SK-N-SH (cell line): ENCODE results near the gene TMEM132D. TPM values are rescaled to one million over a fixed set of nuclear protein-coding genes. Genes with fewer than 3 reads are reported as not detected.
"Not testable (repeated sequence)": the region's sequence is repeated elsewhere in the genome, so short reads cannot be mapped to it uniquely, and the experiment has no call there.

ENCODE experiments used
- CTCF ChIA-PET: fragments of 300-600, 350-600 bp; formaldehyde crosslinking; extraction: SDS; loops from one replicate; lab custom pipeline; 2021; lab: Yijun Ruan, JAX
- POLR2A ChIA-PET: fragments of 350-600 bp; sonication (Branson Sonifier 250); formaldehyde crosslinking; extraction: SDS; loops from one replicate; lab custom pipeline; 2020; ENCODE audit warnings: antibody characterized with exemption, inconsistent platforms; lab: Yijun Ruan, JAX
- DNase-seq: peaks from one replicate; pipeline ENCODE4 v3.0.0; 2012
- H2AFZ ChIP-seq: fragments of 200-600 bp; sonication (generic); 2 replicates; pipeline ENCODE4 v1.8.1; 2016; ENCODE audit warnings: antibody characterized with exemption, mild to moderate bottlenecking, low read depth
- H3F3A ChIP-seq: fragments of 200-600 bp; sonication (generic); replicated peaks from 2 replicates; pipeline ENCODE3; 2016; ENCODE audit warnings: antibody characterized with exemption, mild to moderate bottlenecking; ENCODE audit not compliant: insufficient read depth
- H3K27ac ChIP-seq, 2 experiments: fragments of 200-500 bp in 1 of 2; fragments of 200-600 bp in 1 of 2; sonication (Bioruptor generic) in 1 of 2; sonication (generic), shearing (Covaris generic) in 1 of 2; 2 replicates each; pipeline versions ENCODE4 v1.5.1 to v1.6.1; 2014 to 2016; ENCODE audit warnings: low read depth in 2 of 2, inconsistent platforms in 1 of 2, low read length in 1 of 2, mild to moderate bottlenecking in 1 of 2, mixed read lengths in 1 of 2
- H3K27me3 ChIP-seq: fragments of 200-600 bp; sonication (generic), shearing (Covaris generic); 2 replicates; pipeline ENCODE4 v1.6.1; 2016; ENCODE audit warnings: mixed run types; ENCODE audit not compliant: insufficient read depth
- H3K36me3 ChIP-seq, 2 experiments: fragments of 200-500 bp in 1 of 2; fragments of 200-600 bp in 1 of 2; sonication (Bioruptor generic) in 1 of 2; sonication (generic) in 1 of 2; replicated peaks in 1 of 2; 2 replicates each; pipeline versions ENCODE3 to v1.5.1; 2014 to 2016; ENCODE audit warnings: low read length in 1 of 2, mild to moderate bottlenecking in 1 of 2; ENCODE audit not compliant: insufficient read depth in 2 of 2, control insufficient read depth in 1 of 2
- H3K4me1 ChIP-seq, 2 experiments: fragments of 200-500 bp in 1 of 2; fragments of 200-600 bp in 1 of 2; sonication (Bioruptor generic) in 1 of 2; sonication (generic), shearing (Covaris generic) in 1 of 2; 2 replicates each; pipeline versions ENCODE4 v1.5.1 to v1.6.1; 2014 to 2016; ENCODE audit warnings: low read depth in 1 of 2, low read length in 1 of 2, mixed run types in 1 of 2; ENCODE audit not compliant: insufficient read depth in 2 of 2, control insufficient read depth in 1 of 2
- H3K4me2 ChIP-seq: fragments of 200-600 bp; sonication (generic), shearing (Covaris generic); 2 replicates; pipeline ENCODE4 v1.6.1; 2017; ENCODE audit warnings: mixed run types
- H3K4me3 ChIP-seq, 2 experiments: fragments of 200-500 bp in 1 of 2; fragments of 200-600 bp in 1 of 2; sonication (Bioruptor generic) in 1 of 2; sonication (generic), shearing (Covaris generic) in 1 of 2; 2 replicates each; pipeline versions ENCODE4 v1.5.1 to v1.8.1; 2014 to 2016; ENCODE audit warnings: low read depth in 2 of 2, inconsistent platforms in 1 of 2, low read length in 1 of 2, mild to moderate bottlenecking in 1 of 2, mixed read lengths in 1 of 2, moderate library complexity in 1 of 2
- H3K79me2 ChIP-seq: fragments of 200-600 bp; sonication (generic); 2 replicates; pipeline ENCODE4 v1.8.1; 2017; ENCODE audit warnings: mild to moderate bottlenecking; ENCODE audit not compliant: insufficient read depth
- H3K9ac ChIP-seq: fragments of 200-600 bp; sonication (generic); 2 replicates; pipeline ENCODE4 v1.6.1; 2017; ENCODE audit warnings: mixed run types
- H3K9me2 ChIP-seq: fragments of 200-600 bp; sonication (generic); 2 replicates; pipeline ENCODE4 v1.6.1; 2017; ENCODE audit warnings: mixed run types
- H3K9me3 ChIP-seq: fragments of 200-600 bp; sonication (generic); 2 replicates; pipeline ENCODE4 v1.6.1; 2017; ENCODE audit warnings: mixed run types, mild to moderate bottlenecking, moderate library complexity
- H4K20me1 ChIP-seq: fragments of 200-600 bp; sonication (generic); 2 replicates; pipeline ENCODE4 v1.6.1; 2017; ENCODE audit warnings: mild to moderate bottlenecking, mixed run types; ENCODE audit not compliant: insufficient read depth
- CHD2 ChIP-seq: fragments of 150-350 bp; IDR thresholded peaks from 2 replicates; pipeline ENCODE4 v1.6.1; 2018; ENCODE audit warnings: low read length; ENCODE audit not compliant: partially characterized antibody
- ELF1 ChIP-seq: IDR thresholded peaks from 2 replicates; pipeline ENCODE4 v1.4.0; 2012
- EP300 ChIP-seq, 2 experiments: IDR thresholded peaks; 2 replicates each; pipeline versions ENCODE4 v1.4.0 to v1.6.1; 2012; ENCODE audit warnings: borderline replicate concordance in 1 of 2, low read depth in 1 of 2, low read length in 1 of 2
- EZH2phosphoT487 ChIP-seq: fragments of 200-600 bp; sonication (generic); IDR thresholded peaks from 2 replicates; pipeline ENCODE4 v1.6.1; 2017; ENCODE audit warnings: low read depth, mixed run types, mild to moderate bottlenecking, antibody characterized with exemption, moderate library complexity, borderline replicate concordance
- FOXJ3 ChIP-seq: sonication (generic); formaldehyde crosslinking; IDR thresholded peaks from 2 replicates; pipeline ENCODE4 v1.5.1; 2020; ENCODE audit warnings: mild to moderate bottlenecking, missing genetic modification reagents
- GABPA ChIP-seq: IDR thresholded peaks from 2 replicates; pipeline ENCODE4 v1.4.0; 2012; ENCODE audit warnings: low read depth, mild to moderate bottlenecking
- MAX ChIP-seq: IDR thresholded peaks from 2 replicates; pipeline ENCODE4 v1.4.0; 2012; ENCODE audit warnings: low read depth
- RFX5 ChIP-seq: IDR thresholded peaks from 2 replicates; pipeline ENCODE4 v1.6.1; 2012; ENCODE audit warnings: mild to moderate bottlenecking, improper control_type of control experiment, low read length
- SIN3A ChIP-seq: IDR thresholded peaks from 2 replicates; pipeline ENCODE4 v1.6.1; 2012; ENCODE audit warnings: low read depth, mild to moderate bottlenecking, low read length, moderate library complexity, borderline replicate concordance
- SMC3 ChIP-seq: IDR thresholded peaks from 2 replicates; pipeline ENCODE4 v1.6.1; 2012; ENCODE audit warnings: low read depth, low read length, improper control_type of control experiment
- TAF1 ChIP-seq: IDR thresholded peaks from 2 replicates; pipeline ENCODE4 v1.6.1; 2012; ENCODE audit warnings: low read depth, mild to moderate bottlenecking, low read length, moderate library complexity, borderline replicate concordance
- TCF12 ChIP-seq: IDR thresholded peaks from 2 replicates; pipeline ENCODE4 v1.4.0; 2012
- TEAD4 ChIP-seq: IDR thresholded peaks from 2 replicates; pipeline ENCODE4 v1.4.0; 2012; ENCODE audit warnings: mild to moderate bottlenecking, borderline replicate concordance; ENCODE audit not compliant: insufficient read depth
- USF2 ChIP-seq: fragments of 150-350 bp; IDR thresholded peaks from 2 replicates; pipeline ENCODE4 v1.6.1; 2017; ENCODE audit warnings: antibody characterized with exemption, low read length, low read depth, borderline replicate concordance
- ZBTB33 ChIP-seq: IDR thresholded peaks from 2 replicates; pipeline ENCODE4 v1.4.0; 2012; ENCODE audit warnings: low read depth, borderline replicate concordance
- WGBS: methylation state at CpG from one replicate; pipeline ENCODE4 v1.1.6; 2017; ENCODE audit warnings: low lambda C conversion rate; 5-methylcytosine and 5-hydroxymethylcytosine counted together
- polyA plus RNA-seq, 3 experiments: library from polyadenylated mRNA; depleted of rRNA; stranded (reverse); fragments of >200 nt; gene quantifications; 2 replicates each; pipeline ENCODE4 v1.2.3, GENCODE V29; 2012

TMEM132D gene
- polyA plus RNA-seq, 1 of the 3 experiments (the other 2 are of a cell fraction), result not detected

GRCh38 chr12:129901254-129901653 lies 2.6 kb downstream of the TMEM132D start:
- WGBS, result 45% methylated on average over 2 of the region's 2 CpGs
- H3K9ac ChIP-seq, result no peak overlapping the region
- no peak overlapping the region for H3K4me3 ChIP-seq
- H4K20me1 ChIP-seq, result no peaks in the 10 kb centered on the region
- TF ChIP-seq TEAD4 (no peak), CHD2 (no peak), ELF1 (no peak), SIN3A (no peak), RFX5 (no peak), GABPA (no peak), EZH2phosphoT487 (no peak), USF2 (no peak), SMC3 (no peak), EP300 (IDR thresholded peaks at IDR 0.05; ENCODE audit: borderline replicate concordance in 1 of 2, low read depth in 1 of 2, low read length in 1 of 2) (no peak), FOXJ3 (no peak), ZBTB33 (no peak)
- no peaks in the 10 kb centered on the region for H3K9me2 ChIP-seq
- H3F3A ChIP-seq, result no peaks in the 10 kb centered on the region
- POLR2A ChIA-PET, result no interaction called here
- H2AFZ ChIP-seq, result no peak overlapping the region
- H3K27me3 ChIP-seq, result no peaks in the 10 kb centered on the region
- no peak for DNase-seq
- H3K4me1 ChIP-seq, result no peaks in the 10 kb centered on the region
- no peak overlapping the region for H3K4me2 ChIP-seq
- no peaks in the 10 kb centered on the region for H3K9me3 ChIP-seq
- no peaks in the 10 kb centered on the region for H3K36me3 ChIP-seq
- H3K27ac ChIP-seq, result no peak overlapping the region
- no peaks in the 10 kb centered on the region for H3K79me2 ChIP-seq
- CTCF ChIA-PET, result interaction anchor here (4.2 kb wide), 1 partner anchor 10 kb away, joined by 18 read pairs; no protein-coding TSS in a partner anchor

GRCh38 chr12:129900306-129900705 lies 3.5 kb downstream of the TMEM132D start:
- 42% methylated on average over 9 of the region's 10 CpGs for WGBS
- Histone ChIP-seq H3K9ac (no peak overlapping the region), H3K4me2 (no peak overlapping the region), H3K9me2 (no peaks in the 10 kb centered on the region), H3K9me3 (no peaks in the 10 kb centered on the region), H3F3A (no peaks in the 10 kb centered on the region), H3K27me3 (no peaks in the 10 kb centered on the region), H3K4me1 (no peaks in the 10 kb centered on the region), H4K20me1 (no peaks in the 10 kb centered on the region), H3K4me3 (no peak overlapping the region), H2AFZ (no peak overlapping the region), H3K27ac (no peak overlapping the region), H3K79me2 (no peaks in the 10 kb centered on the region), H3K36me3 (no peaks in the 10 kb centered on the region)
- DNase-seq, result no peak
- CTCF ChIA-PET, result interaction anchor here (4.2 kb wide), 1 partner anchor 11 kb away, joined by 18 read pairs; no protein-coding TSS in a partner anchor
- POLR2A ChIA-PET, result no interaction called here
- TF ChIP-seq RFX5, result no peak
- TF ChIP-seq TEAD4, result no peak
- TF ChIP-seq MAX, result no peak
- TF ChIP-seq TCF12, result no peak
- no peak for TF ChIP-seq SIN3A
- no peak for TF ChIP-seq EZH2phosphoT487
- TF ChIP-seq TAF1, result no peak

GRCh38 chr12:129899045-129899444 lies 4.8 kb downstream of the TMEM132D start:
- H2AFZ ChIP-seq, H3K4me2 ChIP-seq, H3K4me1 ChIP-seq, H3K27ac ChIP-seq, H3K9ac ChIP-seq, H4K20me1 ChIP-seq, DNase-seq, H3F3A ChIP-seq, H3K9me3 ChIP-seq, H3K9me2 ChIP-seq, H3K27me3 ChIP-seq, POLR2A ChIA-PET, H3K4me3 ChIP-seq, H3K79me2 ChIP-seq, H3K36me3 ChIP-seq: not testable (repeated sequence)
- CTCF ChIA-PET, result interaction anchor here (4.2 kb wide), 1 partner anchor 12 kb away, joined by 18 read pairs; no protein-coding TSS in a partner anchor
- 7% methylated on average over 1 of the region's 1 CpG for WGBS
